ENCODE results near the gene CALR3.

The CALR3 gene

DNA sequence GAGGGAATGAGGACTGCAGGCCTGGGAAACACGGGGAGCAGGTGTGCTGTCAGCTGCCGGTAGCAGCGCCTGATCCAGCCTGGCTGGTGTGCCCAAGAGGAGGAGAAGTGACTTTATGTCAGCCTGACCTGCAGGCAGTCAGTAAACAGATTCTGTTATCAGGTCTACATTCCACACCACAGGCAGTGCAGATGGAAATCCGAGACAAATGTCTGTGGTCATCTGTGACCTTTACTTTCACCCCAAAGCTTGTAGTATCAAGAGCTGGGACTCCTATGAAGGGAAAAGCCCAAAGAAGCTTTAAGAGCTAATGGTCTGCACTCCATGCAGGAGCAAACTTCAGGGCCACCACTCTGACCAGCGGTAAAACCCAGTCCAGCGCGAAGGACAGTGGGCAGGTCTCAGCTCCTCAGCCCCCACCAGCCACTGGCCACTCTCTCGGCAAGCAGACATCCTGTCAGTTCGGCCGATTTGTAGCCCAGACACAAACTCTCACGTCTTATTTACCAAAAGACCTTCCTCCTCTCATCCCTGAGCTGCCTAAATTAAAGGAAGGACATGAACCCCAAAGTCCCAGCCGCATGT, 31.9 kb downstream of the CALR3 start:
- TF ChIP-seq, protein P1, sequence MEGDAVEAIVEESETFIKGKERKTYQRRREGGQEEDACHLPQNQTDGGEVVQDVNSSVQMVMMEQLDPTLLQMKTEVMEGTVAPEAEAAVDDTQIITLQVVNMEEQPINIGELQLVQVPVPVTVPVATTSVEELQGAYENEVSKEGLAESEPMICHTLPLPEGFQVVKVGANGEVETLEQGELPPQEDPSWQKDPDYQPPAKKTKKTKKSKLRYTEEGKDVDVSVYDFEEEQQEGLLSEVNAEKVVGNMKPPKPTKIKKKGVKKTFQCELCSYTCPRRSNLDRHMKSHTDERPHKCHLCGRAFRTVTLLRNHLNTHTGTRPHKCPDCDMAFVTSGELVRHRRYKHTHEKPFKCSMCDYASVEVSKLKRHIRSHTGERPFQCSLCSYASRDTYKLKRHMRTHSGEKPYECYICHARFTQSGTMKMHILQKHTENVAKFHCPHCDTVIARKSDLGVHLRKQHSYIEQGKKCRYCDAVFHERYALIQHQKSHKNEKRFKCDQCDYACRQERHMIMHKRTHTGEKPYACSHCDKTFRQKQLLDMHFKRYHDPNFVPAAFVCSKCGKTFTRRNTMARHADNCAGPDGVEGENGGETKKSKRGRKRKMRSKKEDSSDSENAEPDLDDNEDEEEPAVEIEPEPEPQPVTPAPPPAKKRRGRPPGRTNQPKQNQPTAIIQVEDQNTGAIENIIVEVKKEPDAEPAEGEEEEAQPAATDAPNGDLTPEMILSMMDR (IDR thresholded peaks at IDR 0.05; ENCODE audit: insufficient read depth, missing control alignments), result no peak
- no peak for DNase-seq (ENCODE audit: insufficient read length, low spot score)
- no peak for FAIRE-seq

DNA sequence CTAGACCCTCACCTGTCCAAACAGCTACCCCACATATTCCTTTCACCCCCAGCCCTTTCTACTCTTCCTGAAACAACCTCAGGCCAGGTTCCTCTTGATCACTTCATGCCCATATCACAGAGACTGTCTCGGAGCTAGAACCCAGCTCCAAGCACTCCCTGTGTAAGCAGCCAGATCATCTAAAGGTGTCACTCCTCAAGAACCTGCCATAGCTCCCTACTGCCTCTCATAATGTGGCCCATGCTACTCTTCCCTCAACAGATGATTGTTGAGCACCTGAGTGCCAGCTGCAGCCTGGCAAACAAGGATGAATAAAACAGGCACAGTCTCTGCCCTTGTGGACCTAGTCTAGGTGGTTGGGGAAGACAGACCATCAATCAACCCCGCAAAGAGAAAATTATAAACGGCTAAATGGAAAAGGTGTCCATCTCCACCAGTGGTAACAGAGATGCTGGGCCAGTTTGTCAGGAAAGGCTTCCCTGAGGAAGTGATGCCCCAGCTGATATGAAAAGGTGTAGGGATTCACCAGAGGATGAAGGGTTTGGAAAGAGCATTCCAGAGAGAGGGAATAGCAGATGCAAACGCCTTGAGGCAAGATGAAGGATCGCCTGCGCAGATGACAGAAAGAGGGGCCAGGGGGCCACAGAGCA, 32.5 kb downstream of the CALR3 start:
- TF ChIP-seq, protein P1 (IDR thresholded peaks at IDR 0.05; ENCODE audit: insufficient read depth, missing control alignments), result no peak
- DNase-seq (ENCODE audit: insufficient read length, low spot score), result peak; percentile 10
- FAIRE-seq, result no peak

DNA sequence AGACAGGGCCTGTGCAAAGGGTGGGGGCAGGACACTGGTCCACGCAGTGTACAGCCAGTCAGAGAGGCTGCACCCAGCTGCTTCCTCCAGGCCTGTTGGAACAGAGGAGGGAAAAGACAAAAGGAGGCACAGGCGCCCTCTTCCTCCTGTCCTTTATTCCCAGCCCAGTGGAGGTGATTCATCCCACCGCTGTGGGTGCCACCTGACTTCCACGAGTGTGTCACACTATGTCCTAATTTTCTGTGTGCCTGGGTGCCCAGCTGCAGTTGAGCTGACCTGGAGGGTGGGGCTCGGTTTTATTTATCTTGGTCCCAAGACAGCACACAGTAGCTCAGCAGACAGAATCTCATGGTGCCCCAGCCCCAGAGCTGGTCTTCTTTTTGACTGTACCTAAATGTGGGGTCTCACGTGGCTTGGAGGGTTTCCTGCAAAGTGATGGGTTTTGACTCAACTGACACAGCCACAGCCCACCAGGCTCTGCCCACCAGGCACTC, 33.2 kb downstream of the CALR3 start:
- DNase-seq (ENCODE audit: insufficient read length, low spot score) (no peak), FAIRE-seq (no peak)
- TF ChIP-seq, protein P1 (IDR thresholded peaks at IDR 0.05; ENCODE audit: insufficient read depth, missing control alignments), result no peak

DNA sequence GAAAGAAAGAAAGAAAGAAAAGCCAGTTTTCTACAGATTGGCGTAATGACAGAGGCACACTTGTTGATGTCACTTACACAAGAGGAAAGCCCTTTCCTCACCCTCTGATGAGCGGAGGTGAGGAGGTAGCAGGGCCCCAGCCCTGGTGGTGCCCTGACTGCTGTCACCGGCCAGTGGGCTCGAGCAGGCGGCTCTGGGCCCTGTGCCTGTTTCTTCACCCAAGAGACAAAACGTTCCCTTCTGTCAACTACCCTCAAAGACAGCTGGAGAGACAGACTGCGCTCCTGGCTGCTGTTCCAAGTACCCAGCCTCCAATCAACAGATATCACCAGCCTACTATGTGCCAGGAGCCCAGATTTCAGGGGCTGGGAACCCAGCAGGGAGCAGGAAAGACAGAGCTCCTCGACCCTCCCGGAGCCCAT, 34.3 kb downstream of the CALR3 start:
- no peak for FAIRE-seq
- DNase-seq (ENCODE audit: insufficient read length, low spot score), result no peak
- TF ChIP-seq, protein P1 (IDR thresholded peaks at IDR 0.05; ENCODE audit: insufficient read depth, missing control alignments), result no peak

DNA sequence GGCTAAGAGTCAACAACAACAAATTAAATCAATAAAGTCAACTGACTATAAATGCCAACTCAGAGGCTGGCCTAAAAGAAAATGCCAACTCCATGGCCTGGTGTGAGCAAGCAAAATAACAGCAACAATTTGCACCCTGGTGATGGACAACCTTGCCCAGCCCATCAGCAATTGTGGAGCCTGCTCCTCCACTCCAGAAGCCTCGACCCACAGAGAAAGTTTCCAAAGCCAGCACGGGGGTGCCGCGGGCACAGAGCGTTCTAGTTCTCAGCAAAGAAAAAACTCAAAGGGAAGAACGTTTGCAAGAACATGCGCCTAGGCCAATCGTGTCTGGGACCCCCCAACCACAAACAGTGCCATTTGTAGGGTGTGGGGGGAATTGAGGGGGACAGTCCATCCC, 35.5 kb downstream of the CALR3 start:
- no peak for FAIRE-seq

DNA sequence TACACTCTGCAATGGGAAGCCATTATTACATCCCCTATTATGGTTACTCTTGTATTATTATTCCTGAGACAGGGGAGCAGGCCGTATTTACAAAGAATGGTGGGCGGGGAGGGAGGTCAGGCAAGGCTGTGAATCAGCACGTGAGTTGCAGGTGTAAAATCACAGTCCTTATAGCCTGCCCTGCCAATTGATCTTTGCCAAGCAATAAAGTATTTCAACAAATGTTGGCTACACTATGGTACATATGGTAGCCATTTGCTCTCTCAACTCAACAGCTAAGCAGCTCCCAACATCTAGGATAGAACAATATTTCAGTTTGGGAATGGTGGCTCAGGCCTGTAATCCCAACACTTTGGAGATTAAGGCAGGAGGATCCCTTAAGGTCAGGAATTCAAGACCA, 36.3 kb downstream of the CALR3 start:
- TF ChIP-seq, protein P1 (IDR thresholded peaks at IDR 0.05; ENCODE audit: insufficient read depth, missing control alignments), result no peak
- no peak for DNase-seq (ENCODE audit: insufficient read length, low spot score)
- FAIRE-seq, result no peak

More for the DNA sequence above, 35.5 kb downstream of the CALR3 start:
- TF ChIP-seq, protein P1 (IDR thresholded peaks at IDR 0.05; ENCODE audit: insufficient read depth, missing control alignments), result no peak
- no peak for DNase-seq (ENCODE audit: insufficient read length, low spot score)
